ENCODE data around the gene SSPN. TPM values are rescaled to one million over a fixed set of nuclear protein-coding genes. Genes with fewer than 3 reads are reported as not detected.

The SSPN gene
- total RNA-seq, 3 donors from 2014 or later (not counting 1 experiment from before 2014, with no cell fraction given) = 0.95 TPM; not detected in 2

DNA sequence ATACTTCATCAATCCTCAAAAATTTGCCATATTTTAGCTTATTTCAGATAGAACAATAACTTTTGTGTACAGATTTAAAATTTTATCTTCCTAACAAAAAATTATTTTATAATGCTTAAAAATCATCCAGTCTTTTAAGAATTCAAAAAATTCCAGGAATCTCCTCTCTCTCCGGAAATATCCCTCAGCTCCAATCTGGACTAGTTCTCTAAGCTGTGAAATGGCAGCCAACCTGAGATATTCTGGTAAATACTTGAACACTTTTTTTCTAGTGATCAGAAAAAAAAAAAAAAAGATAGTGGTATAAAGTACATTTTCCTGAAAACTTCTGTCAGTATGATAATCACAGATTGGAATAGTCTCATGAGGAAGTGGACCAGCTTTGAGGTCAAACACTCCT, 57.6 kb downstream of the SSPN start:
- Histone ChIP-seq H3K4me1 (ENCODE audit: control insufficient read depth, insufficient read depth, low read length) (no peaks in the 10 kb centered on the region), H3K36me3 (ENCODE audit: control insufficient read depth, insufficient read depth, low read length) (no peaks in the 10 kb centered on the region), H3K27ac (ENCODE audit: low read length) (no peak overlapping the region), H3K4me3 (ENCODE audit: low read length) (no peak overlapping the region), H3K9me3 (ENCODE audit: control insufficient read depth, insufficient read depth, low read length) (peaks cover 8% of the 10 kb centered on the region), H3K27me3 (ENCODE audit: control insufficient read depth, insufficient read depth, low read length) (no peaks in the 10 kb centered on the region)
- no peak overlapping the region for H3K27ac Mint-ChIP-seq
- WGBS (ENCODE audit: insufficient coverage) = 100% methylated on average over 1 of the region's 1 CpG
- intact Hi-C loops (cut with micrococcal nuclease) = no loop called here
- TF ChIP-seq, protein P1, sequence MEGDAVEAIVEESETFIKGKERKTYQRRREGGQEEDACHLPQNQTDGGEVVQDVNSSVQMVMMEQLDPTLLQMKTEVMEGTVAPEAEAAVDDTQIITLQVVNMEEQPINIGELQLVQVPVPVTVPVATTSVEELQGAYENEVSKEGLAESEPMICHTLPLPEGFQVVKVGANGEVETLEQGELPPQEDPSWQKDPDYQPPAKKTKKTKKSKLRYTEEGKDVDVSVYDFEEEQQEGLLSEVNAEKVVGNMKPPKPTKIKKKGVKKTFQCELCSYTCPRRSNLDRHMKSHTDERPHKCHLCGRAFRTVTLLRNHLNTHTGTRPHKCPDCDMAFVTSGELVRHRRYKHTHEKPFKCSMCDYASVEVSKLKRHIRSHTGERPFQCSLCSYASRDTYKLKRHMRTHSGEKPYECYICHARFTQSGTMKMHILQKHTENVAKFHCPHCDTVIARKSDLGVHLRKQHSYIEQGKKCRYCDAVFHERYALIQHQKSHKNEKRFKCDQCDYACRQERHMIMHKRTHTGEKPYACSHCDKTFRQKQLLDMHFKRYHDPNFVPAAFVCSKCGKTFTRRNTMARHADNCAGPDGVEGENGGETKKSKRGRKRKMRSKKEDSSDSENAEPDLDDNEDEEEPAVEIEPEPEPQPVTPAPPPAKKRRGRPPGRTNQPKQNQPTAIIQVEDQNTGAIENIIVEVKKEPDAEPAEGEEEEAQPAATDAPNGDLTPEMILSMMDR (IDR thresholded peaks at IDR 0.05) = no peak
- peaks cover 2 to 5% of the 10 kb centered on the region in 2 donors for H3K9me3 Mint-ChIP-seq
- no peaks in the 10 kb centered on the region for H3K4me1 Mint-ChIP-seq
- H3K36me3 Mint-ChIP-seq = no peaks in the 10 kb centered on the region
- H3K4me3 Mint-ChIP-seq = no peak overlapping the region
- DNase-seq (no peak), ATAC-seq (no peak)
- H3K27me3 Mint-ChIP-seq (ENCODE audit: low read depth in 2 of 2) = peaks cover 0 to 2% of the 10 kb centered on the region in 2 donors

DNA sequence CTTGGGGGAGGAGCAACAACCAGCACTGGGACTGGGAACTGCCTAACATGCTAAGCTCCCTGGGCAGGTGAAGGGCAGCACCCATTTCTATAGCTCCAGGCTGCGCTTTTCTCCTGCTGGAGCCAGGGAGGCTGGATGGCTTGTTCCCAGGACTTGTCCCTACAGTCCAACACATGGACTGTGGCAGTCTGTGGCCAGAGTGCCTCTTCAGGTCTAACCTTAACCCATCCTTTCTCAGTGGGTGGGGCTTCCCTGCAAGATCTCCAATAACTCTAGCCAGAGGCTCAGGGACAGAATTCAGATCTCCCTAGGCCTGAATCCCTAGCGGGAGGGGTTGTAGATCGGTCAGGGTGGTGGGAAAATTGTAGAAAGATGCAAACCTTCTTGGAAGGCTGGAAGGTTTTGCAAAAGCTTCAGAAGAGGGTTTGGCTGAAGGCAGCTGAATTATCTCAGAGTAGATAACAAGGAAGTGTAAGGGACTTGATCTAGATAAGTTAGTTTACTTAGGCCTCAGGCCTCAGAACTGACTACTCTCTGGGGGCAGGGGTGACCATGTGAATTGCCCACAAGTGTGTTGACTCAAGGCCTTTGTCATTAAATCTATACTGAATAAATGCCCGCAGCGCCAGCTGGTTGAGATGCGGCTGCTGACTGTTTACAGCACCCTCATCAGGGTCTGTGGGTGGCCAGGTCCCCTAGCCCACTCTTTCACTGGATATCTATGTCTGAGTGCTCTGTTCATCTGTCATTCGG, 60.7 kb downstream of the SSPN start:
- Mint-ChIP-seq H3K4me3 (no peak overlapping the region), H3K27me3 (ENCODE audit: low read depth in 2 of 2) (peaks cover 0 to 6% of the 10 kb centered on the region in 2 donors), H3K4me1 (no peaks in the 10 kb centered on the region), H3K27ac (no peak overlapping the region), H3K36me3 (no peaks in the 10 kb centered on the region), H3K9me3 (peaks cover 6 to 11% of the 10 kb centered on the region in 2 donors)
- ATAC-seq (no peak), DNase-seq (no peak)
- H3K36me3 ChIP-seq (ENCODE audit: control insufficient read depth, insufficient read depth, low read length) = no peaks in the 10 kb centered on the region
- intact Hi-C loops (cut with micrococcal nuclease) = no loop called here
- no peaks in the 10 kb centered on the region for H3K27me3 ChIP-seq (ENCODE audit: control insufficient read depth, insufficient read depth, low read length)
- no peaks in the 10 kb centered on the region for H3K4me1 ChIP-seq (ENCODE audit: control insufficient read depth, insufficient read depth, low read length)
- peaks cover 8% of the 10 kb centered on the region for H3K9me3 ChIP-seq (ENCODE audit: control insufficient read depth, insufficient read depth, low read length)
- H3K27ac ChIP-seq (ENCODE audit: low read length) = no peak overlapping the region
- 99% methylated on average over 7 of the region's 7 CpGs for WGBS (ENCODE audit: insufficient coverage)
- TF ChIP-seq, protein P1 (IDR thresholded peaks at IDR 0.05) = no peak
- no peak overlapping the region for H3K4me3 ChIP-seq (ENCODE audit: low read length)

DNA sequence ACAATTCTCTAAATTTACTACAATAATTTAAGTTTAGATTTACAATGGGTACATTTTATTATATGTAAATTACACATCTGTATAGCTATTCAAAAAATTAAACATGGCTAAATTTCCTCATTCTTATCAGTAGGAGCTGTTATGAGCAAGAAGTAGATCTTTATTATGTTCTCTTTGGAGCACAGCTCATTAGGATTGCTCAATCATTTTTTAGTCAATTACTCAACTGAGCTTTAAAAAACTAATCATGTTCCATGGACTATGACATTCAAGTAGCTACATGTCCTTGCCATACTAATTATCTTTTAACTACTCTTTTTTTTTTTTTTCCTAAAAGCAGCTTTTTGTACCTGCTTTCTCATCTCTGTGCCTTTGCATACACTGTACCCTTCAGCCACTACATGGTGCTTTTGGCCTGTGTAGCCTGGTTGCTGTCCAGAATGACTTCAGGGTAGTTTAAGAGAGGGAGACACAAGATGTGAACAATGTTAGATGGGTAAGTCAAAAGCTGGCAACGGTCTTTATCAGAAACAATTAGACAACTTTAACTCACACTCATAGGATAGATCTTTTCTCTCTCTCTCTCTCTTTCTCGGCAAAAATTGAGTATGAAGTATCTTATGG, 69.0 kb downstream of the SSPN start:
- Mint-ChIP-seq H3K27me3 (ENCODE audit: low read depth in 2 of 2) (no peaks in the 10 kb centered on the region), H3K9me3 (no peaks in the 10 kb centered on the region), H3K36me3 (no peaks in the 10 kb centered on the region), H3K4me1 (no peaks in the 10 kb centered on the region), H3K27ac (no peak overlapping the region), H3K4me3 (no peak overlapping the region)
- no peak overlapping the region for H3K4me3 ChIP-seq (ENCODE audit: low read length)
- no peaks in the 10 kb centered on the region for H3K27me3 ChIP-seq (ENCODE audit: control insufficient read depth, insufficient read depth, low read length)
- TF ChIP-seq, protein P1 (IDR thresholded peaks at IDR 0.05) = no peak
- no CpG with 5 or more reads among the region's 2 CpGs for WGBS (ENCODE audit: insufficient coverage)
- DNase-seq = no peak
- ATAC-seq = no peak
- H3K4me1 ChIP-seq (ENCODE audit: control insufficient read depth, insufficient read depth, low read length) = no peaks in the 10 kb centered on the region
- no peaks in the 10 kb centered on the region for H3K9me3 ChIP-seq (ENCODE audit: control insufficient read depth, insufficient read depth, low read length)
- no peaks in the 10 kb centered on the region for H3K36me3 ChIP-seq (ENCODE audit: control insufficient read depth, insufficient read depth, low read length)
- intact Hi-C loops (cut with micrococcal nuclease) = no loop called here
- no peak overlapping the region for H3K27ac ChIP-seq (ENCODE audit: low read length)
